HEK293 (cell line): ENCODE measurements around the gene USP19.

Source experiments
- CTCF ChIA-PET: fragments of 350-600 bp; formaldehyde crosslinking; extraction: SDS; loops from one replicate; lab custom pipeline; 2021; ENCODE audit warnings: antibody characterized with exemption; lab: Yijun Ruan, JAX
- POLR2A ChIA-PET: fragments of 300-600 bp; formaldehyde crosslinking; extraction: SDS; loops from one replicate; lab custom pipeline; 2020; ENCODE audit warnings: antibody characterized with exemption, inconsistent platforms; lab: Yijun Ruan, JAX
- H3K27ac ChIP-seq: fragments of 200-500 bp; sonication (Bioruptor generic); 2 replicates; pipeline ENCODE4 v1.5.1; 2014; ENCODE audit warnings: low read depth, low read length, control low read depth, inconsistent platforms; ENCODE audit errors: extremely low read depth
- H3K36me3 ChIP-seq, 2 experiments: fragments of 200-500 bp in 1 of 2; sonication (Bioruptor generic) in 1 of 2; 1 replicate in 1 of 2; 2 replicates in 1 of 2; pipeline ENCODE4 v1.5.1; 2014 to 2017; ENCODE audit warnings: inconsistent platforms in 2 of 2, low read length in 2 of 2; ENCODE audit not compliant: control insufficient read depth in 2 of 2, insufficient read depth in 1 of 2
- H3K4me1 ChIP-seq: fragments of 200-500 bp; sonication (Bioruptor generic); 2 replicates; pipeline ENCODE4 v1.5.1; 2014; ENCODE audit warnings: mild to moderate bottlenecking, low read length, inconsistent platforms; ENCODE audit not compliant: control insufficient read depth, insufficient read depth
- H3K4me3 ChIP-seq: 2 replicates; pipeline ENCODE4 v1.5.1; 2011; ENCODE audit warnings: low read depth, mild to moderate bottlenecking, control low read depth, low read length, moderate library complexity
- H3K9me3 ChIP-seq: fragments of 200-500 bp; sonication (Bioruptor generic); 2 replicates; pipeline ENCODE4 v1.5.1; 2014; ENCODE audit warnings: low read depth, low read length, inconsistent platforms; ENCODE audit not compliant: control insufficient read depth, insufficient read depth
- HOXD13 ChIP-seq: sonication (generic); formaldehyde crosslinking; IDR thresholded peaks from 2 replicates; pipeline ENCODE4 v1.8.0; 2022; ENCODE audit warnings: missing genetic modification reagents, borderline replicate concordance
- KLF8 ChIP-seq: fragments of 450-650 bp; formaldehyde crosslinking; IDR thresholded peaks from 2 replicates; pipeline ENCODE4 v1.5.1; 2016; ENCODE audit warnings: missing biosample characterization, missing genetic modification characterization
- SCRT2 ChIP-seq: fragments of 450-650 bp; formaldehyde crosslinking; IDR thresholded peaks from 2 replicates; pipeline ENCODE4 v1.5.1; 2016; ENCODE audit warnings: missing biosample characterization, missing genetic modification characterization
- SP3 ChIP-seq: fragments of 450-650 bp; formaldehyde crosslinking; IDR thresholded peaks from 2 replicates; pipeline ENCODE4 v1.5.1; 2016; ENCODE audit warnings: missing biosample characterization, missing genetic modification characterization
- TCF7L2 ChIP-seq: IDR thresholded peaks from 2 replicates; pipeline ENCODE4 v1.6.1; 2011; ENCODE audit warnings: low read depth, mild to moderate bottlenecking, inconsistent platforms, low read length, moderate library complexity, borderline replicate concordance
- YY1 ChIP-seq: fragments of 450-650 bp; formaldehyde crosslinking; IDR thresholded peaks from 2 replicates; pipeline ENCODE4 v1.5.1; 2018; ENCODE audit warnings: missing biosample characterization, missing genetic modification characterization
- ZBTB20 ChIP-seq: fragments of 450-650 bp; formaldehyde crosslinking; IDR thresholded peaks from 2 replicates; pipeline ENCODE4 v1.5.1; 2016; ENCODE audit warnings: missing biosample characterization, missing genetic modification characterization
- ZBTB48 ChIP-seq: fragments of 450-650 bp; formaldehyde crosslinking; IDR thresholded peaks from 2 replicates; pipeline ENCODE4 v1.5.1; 2016; ENCODE audit warnings: missing biosample characterization, missing genetic modification characterization
- ZBTB7A ChIP-seq: fragments of 450-650 bp; formaldehyde crosslinking; IDR thresholded peaks from 2 replicates; pipeline ENCODE4 v1.5.1; 2016; ENCODE audit warnings: low read depth, missing biosample characterization, missing genetic modification characterization
- ZIC2 ChIP-seq: fragments of 450-650 bp; formaldehyde crosslinking; IDR thresholded peaks from 2 replicates; pipeline ENCODE4 v1.5.1; 2016; ENCODE audit warnings: missing biosample characterization, missing genetic modification characterization
- ZNF184 ChIP-seq: fragments of 450-650 bp; IDR thresholded peaks from 2 replicates; pipeline ENCODE4 v1.5.1; 2018; ENCODE audit warnings: missing biosample characterization, mild to moderate bottlenecking, missing genetic modification characterization
- ZNF292 ChIP-seq: fragments of 450-650 bp; formaldehyde crosslinking; IDR thresholded peaks from 2 replicates; pipeline ENCODE4 v1.5.1; 2016; ENCODE audit warnings: low read depth, missing biosample characterization, missing genetic modification characterization, borderline replicate concordance
- ZNF335 ChIP-seq: fragments of 450-650 bp; formaldehyde crosslinking; conservative IDR thresholded peaks from 2 replicates; pipeline ENCODE4 v1.5.1; 2016; ENCODE audit warnings: missing biosample characterization, missing genetic modification characterization
- ZNF366 ChIP-seq: fragments of 450-650 bp; formaldehyde crosslinking; conservative IDR thresholded peaks from 2 replicates; pipeline ENCODE4 v1.5.1; 2016; ENCODE audit warnings: missing biosample characterization, missing genetic modification characterization
- ZNF677 ChIP-seq: fragments of 450-650 bp; IDR thresholded peaks from 2 replicates; pipeline ENCODE4 v1.5.0; 2018; ENCODE audit warnings: missing biosample characterization, mild to moderate bottlenecking, missing genetic modification characterization, moderate library complexity
- ZNF843 ChIP-seq: fragments of 450-650 bp; formaldehyde crosslinking; IDR thresholded peaks from 2 replicates; pipeline ENCODE4 v1.5.1; 2016; ENCODE audit warnings: missing biosample characterization, missing genetic modification characterization
- TF ChIP-seq, protein P1 (sequence below): fragments of 450-650 bp; formaldehyde crosslinking; IDR thresholded peaks from 2 replicates; pipeline ENCODE4 v1.5.1; 2016; ENCODE audit warnings: missing biosample characterization, missing genetic modification characterization
- TF ChIP-seq, protein P2 (sequence below): fragments of 450-650 bp; formaldehyde crosslinking; IDR thresholded peaks from 2 replicates; pipeline ENCODE4 v1.5.1; 2017; ENCODE audit warnings: missing biosample characterization, missing genetic modification characterization
- TF ChIP-seq, protein P3 (sequence below): fragments of 450-650 bp; formaldehyde crosslinking; IDR thresholded peaks from 2 replicates; pipeline ENCODE4 v1.5.1; 2016; ENCODE audit warnings: missing biosample characterization, missing genetic modification characterization
- TF ChIP-seq, protein P4 (sequence below): fragments of 450-650 bp; formaldehyde crosslinking; IDR thresholded peaks from 2 replicates; pipeline ENCODE4 v1.5.1; 2016; ENCODE audit warnings: missing biosample characterization, missing genetic modification characterization
- TF ChIP-seq, protein P5 (sequence below): fragments of 450-650 bp; formaldehyde crosslinking; IDR thresholded peaks from 2 replicates; pipeline ENCODE4 v1.5.1; 2016; ENCODE audit warnings: missing biosample characterization, missing genetic modification characterization, low read depth
- TF ChIP-seq, protein P6 (sequence below): fragments of 450-650 bp; formaldehyde crosslinking; IDR thresholded peaks from 2 replicates; pipeline ENCODE4 v1.5.1; 2016; ENCODE audit warnings: missing biosample characterization, missing genetic modification characterization
- TF ChIP-seq, protein P7 (sequence below): fragments of 450-650 bp; formaldehyde crosslinking; IDR thresholded peaks from 2 replicates; pipeline ENCODE4 v1.5.1; 2017; ENCODE audit warnings: missing biosample characterization, missing genetic modification characterization

Gene USP19

DNA sequence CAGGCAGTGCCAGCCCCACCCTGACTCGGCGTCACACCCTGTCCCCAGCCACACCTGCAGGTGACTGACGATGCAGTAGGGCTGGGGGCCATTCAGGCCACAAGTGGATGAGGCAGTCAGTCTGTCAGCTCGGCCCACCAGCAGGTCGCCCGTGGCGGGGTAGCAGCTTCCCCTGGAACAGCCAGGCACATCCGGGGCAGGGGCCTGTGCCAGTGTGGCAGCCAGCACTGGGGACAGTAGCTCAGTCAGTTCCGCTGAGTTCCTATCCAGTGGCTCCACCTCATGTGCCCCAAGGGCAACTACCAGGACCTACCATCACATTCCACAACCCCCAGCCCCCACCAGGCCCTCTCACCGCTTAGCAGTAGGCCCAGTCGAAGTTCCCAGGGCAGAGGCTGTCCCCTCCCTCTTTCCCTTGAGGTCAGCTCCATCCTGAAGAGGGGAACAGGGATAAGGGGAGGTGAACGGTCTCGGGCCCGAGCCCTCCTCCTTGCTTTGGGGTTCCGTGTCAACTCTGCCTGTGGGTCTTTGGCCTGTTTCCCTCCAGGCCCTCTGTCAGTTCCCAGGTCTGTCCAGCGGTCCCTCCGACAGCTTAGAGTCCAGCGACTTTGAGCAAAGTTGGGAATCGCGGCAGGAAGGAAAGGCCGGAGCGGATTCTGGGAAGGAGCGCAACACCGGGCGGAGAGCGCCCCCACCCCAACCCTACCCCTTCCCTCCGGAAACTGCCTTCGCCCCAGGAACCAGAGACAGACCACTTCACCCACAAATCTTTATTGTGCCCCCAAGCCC is 12.0 kb upstream of the USP19 start, which contains the start of gene LAMB2:
TSS of gene LAMB2 (minus strand) at position 614 of the 789 bp plus-strand sequence. CDS start at position 431, 183 bp downstream.
- POLR2A ChIA-PET, result interaction anchor here (0.6 to 3.4 kb wide), 11 partner anchors 12 to 337 kb away, joined by 3 to 31 read pairs (median 3); partner anchors contain the start of genes DAG1, IMPDH2, NDUFAF3 and QRICH1
- Histone ChIP-seq H3K9me3 (no peaks in the 10 kb centered on the region), H3K4me3 (peak within 1 kb of the TSS; percentile 71), H3K36me3 (peaks cover 0 to 39% of the 10 kb centered on the region in 2 experiments; a peak in 1 of 3 replicates), H3K27ac (peak within 1 kb of the TSS; percentile 52; the same call in 1 of the 2 replicates), H3K4me1 (no peaks in the 10 kb centered on the region; the same call in 1 of the 2 replicates)
- CTCF ChIA-PET, result interaction anchor here (0.8 to 1.0 kb wide), 2 partner anchors 39 to 109 kb away, joined by 3 to 4 read pairs; partner anchors contain the start of gene KLHDC8B
- TF ChIP-seq, protein P1, sequence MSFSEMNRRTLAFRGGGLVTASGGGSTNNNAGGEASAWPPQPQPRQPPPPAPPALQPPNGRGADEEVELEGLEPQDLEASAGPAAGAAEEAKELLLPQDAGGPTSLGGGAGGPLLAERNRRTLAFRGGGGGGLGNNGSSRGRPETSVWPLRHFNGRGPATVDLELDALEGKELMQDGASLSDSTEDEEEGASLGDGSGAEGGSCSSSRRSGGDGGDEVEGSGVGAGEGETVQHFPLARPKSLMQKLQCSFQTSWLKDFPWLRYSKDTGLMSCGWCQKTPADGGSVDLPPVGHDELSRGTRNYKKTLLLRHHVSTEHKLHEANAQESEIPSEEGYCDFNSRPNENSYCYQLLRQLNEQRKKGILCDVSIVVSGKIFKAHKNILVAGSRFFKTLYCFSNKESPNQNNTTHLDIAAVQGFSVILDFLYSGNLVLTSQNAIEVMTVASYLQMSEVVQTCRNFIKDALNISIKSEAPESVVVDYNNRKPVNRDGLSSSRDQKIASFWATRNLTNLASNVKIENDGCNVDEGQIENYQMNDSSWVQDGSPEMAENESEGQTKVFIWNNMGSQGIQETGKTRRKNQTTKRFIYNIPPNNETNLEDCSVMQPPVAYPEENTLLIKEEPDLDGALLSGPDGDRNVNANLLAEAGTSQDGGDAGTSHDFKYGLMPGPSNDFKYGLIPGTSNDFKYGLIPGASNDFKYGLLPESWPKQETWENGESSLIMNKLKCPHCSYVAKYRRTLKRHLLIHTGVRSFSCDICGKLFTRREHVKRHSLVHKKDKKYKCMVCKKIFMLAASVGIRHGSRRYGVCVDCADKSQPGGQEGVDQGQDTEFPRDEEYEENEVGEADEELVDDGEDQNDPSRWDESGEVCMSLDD (tag by site-specific recombination), result 0 out of 2 replicates have a peak, but pooled peaks have one; percentile 33
- TF ChIP-seq, protein P2, sequence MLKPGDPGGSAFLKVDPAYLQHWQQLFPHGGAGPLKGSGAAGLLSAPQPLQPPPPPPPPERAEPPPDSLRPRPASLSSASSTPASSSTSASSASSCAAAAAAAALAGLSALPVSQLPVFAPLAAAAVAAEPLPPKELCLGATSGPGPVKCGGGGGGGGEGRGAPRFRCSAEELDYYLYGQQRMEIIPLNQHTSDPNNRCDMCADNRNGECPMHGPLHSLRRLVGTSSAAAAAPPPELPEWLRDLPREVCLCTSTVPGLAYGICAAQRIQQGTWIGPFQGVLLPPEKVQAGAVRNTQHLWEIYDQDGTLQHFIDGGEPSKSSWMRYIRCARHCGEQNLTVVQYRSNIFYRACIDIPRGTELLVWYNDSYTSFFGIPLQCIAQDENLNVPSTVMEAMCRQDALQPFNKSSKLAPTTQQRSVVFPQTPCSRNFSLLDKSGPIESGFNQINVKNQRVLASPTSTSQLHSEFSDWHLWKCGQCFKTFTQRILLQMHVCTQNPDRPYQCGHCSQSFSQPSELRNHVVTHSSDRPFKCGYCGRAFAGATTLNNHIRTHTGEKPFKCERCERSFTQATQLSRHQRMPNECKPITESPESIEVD, result no peak
- TF ChIP-seq, protein P3, sequence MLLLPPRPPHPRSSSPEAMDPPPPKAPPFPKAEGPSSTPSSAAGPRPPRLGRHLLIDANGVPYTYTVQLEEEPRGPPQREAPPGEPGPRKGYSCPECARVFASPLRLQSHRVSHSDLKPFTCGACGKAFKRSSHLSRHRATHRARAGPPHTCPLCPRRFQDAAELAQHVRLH, result peak; percentile 58; the same call in 1 of the 2 replicates
- TF ChIP-seq, protein P4, sequence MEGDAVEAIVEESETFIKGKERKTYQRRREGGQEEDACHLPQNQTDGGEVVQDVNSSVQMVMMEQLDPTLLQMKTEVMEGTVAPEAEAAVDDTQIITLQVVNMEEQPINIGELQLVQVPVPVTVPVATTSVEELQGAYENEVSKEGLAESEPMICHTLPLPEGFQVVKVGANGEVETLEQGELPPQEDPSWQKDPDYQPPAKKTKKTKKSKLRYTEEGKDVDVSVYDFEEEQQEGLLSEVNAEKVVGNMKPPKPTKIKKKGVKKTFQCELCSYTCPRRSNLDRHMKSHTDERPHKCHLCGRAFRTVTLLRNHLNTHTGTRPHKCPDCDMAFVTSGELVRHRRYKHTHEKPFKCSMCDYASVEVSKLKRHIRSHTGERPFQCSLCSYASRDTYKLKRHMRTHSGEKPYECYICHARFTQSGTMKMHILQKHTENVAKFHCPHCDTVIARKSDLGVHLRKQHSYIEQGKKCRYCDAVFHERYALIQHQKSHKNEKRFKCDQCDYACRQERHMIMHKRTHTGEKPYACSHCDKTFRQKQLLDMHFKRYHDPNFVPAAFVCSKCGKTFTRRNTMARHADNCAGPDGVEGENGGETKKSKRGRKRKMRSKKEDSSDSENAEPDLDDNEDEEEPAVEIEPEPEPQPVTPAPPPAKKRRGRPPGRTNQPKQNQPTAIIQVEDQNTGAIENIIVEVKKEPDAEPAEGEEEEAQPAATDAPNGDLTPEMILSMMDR (tag by site-specific recombination), result peak; percentile 38; the same call in 1 of the 2 replicates
- no peak for TF ChIP-seq ZNF843 (tag by site-specific recombination)
- no peak for TF ChIP-seq ZNF292
- TF ChIP-seq KLF8 (tag by site-specific recombination), result peak; percentile 74
- no peak for TF ChIP-seq ZBTB7A (tag by site-specific recombination)
- TF ChIP-seq YY1 (tag by site-specific recombination), result no peak
- TF ChIP-seq, protein P5, sequence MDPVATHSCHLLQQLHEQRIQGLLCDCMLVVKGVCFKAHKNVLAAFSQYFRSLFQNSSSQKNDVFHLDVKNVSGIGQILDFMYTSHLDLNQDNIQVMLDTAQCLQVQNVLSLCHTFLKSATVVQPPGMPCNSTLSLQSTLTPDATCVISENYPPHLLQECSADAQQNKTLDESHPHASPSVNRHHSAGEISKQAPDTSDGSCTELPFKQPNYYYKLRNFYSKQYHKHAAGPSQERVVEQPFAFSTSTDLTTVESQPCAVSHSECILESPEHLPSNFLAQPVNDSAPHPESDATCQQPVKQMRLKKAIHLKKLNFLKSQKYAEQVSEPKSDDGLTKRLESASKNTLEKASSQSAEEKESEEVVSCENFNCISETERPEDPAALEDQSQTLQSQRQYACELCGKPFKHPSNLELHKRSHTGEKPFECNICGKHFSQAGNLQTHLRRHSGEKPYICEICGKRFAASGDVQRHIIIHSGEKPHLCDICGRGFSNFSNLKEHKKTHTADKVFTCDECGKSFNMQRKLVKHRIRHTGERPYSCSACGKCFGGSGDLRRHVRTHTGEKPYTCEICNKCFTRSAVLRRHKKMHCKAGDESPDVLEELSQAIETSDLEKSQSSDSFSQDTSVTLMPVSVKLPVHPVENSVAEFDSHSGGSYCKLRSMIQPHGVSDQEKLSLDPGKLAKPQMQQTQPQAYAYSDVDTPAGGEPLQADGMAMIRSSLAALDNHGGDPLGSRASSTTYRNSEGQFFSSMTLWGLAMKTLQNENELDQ (tag by site-specific recombination), result no peak
- TF ChIP-seq TCF7L2, result no peak
- peak; percentile 29; the same call in 1 of the 2 replicates for TF ChIP-seq ZBTB20 (tag by site-specific recombination)
- peak; percentile 73 for TF ChIP-seq ZNF335 (tag by site-specific recombination)
- TF ChIP-seq SCRT2 (tag by site-specific recombination), result 0 out of 2 replicates have a peak, but pooled peaks have one; percentile 16
- no peak for TF ChIP-seq HOXD13
- TF ChIP-seq, protein P6, sequence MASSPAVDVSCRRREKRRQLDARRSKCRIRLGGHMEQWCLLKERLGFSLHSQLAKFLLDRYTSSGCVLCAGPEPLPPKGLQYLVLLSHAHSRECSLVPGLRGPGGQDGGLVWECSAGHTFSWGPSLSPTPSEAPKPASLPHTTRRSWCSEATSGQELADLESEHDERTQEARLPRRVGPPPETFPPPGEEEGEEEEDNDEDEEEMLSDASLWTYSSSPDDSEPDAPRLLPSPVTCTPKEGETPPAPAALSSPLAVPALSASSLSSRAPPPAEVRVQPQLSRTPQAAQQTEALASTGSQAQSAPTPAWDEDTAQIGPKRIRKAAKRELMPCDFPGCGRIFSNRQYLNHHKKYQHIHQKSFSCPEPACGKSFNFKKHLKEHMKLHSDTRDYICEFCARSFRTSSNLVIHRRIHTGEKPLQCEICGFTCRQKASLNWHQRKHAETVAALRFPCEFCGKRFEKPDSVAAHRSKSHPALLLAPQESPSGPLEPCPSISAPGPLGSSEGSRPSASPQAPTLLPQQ, result no peak
- TF ChIP-seq ZNF184 (tag by site-specific recombination), result no peak
- TF ChIP-seq, protein P7, sequence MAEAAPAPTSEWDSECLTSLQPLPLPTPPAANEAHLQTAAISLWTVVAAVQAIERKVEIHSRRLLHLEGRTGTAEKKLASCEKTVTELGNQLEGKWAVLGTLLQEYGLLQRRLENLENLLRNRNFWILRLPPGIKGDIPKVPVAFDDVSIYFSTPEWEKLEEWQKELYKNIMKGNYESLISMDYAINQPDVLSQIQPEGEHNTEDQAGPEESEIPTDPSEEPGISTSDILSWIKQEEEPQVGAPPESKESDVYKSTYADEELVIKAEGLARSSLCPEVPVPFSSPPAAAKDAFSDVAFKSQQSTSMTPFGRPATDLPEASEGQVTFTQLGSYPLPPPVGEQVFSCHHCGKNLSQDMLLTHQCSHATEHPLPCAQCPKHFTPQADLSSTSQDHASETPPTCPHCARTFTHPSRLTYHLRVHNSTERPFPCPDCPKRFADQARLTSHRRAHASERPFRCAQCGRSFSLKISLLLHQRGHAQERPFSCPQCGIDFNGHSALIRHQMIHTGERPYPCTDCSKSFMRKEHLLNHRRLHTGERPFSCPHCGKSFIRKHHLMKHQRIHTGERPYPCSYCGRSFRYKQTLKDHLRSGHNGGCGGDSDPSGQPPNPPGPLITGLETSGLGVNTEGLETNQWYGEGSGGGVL, result peak; percentile 61; the same call in 1 of the 2 replicates
- peak; percentile 73; the same call in 1 of the 2 replicates for TF ChIP-seq ZBTB48 (tag by site-specific recombination)
- TF ChIP-seq SP3 (tag by site-specific recombination), result no peak
- 0 out of 2 replicates have a peak, but pooled peaks have one; percentile 19 for TF ChIP-seq ZIC2 (tag by site-specific recombination)
- TF ChIP-seq ZNF677 (tag by site-specific recombination), result no peak
- peak; percentile 54; the same call in 1 of the 2 replicates for TF ChIP-seq ZNF366 (tag by site-specific recombination)
